Activated T-cell treated with anti-CD3 and anti-CD28 coated beads, Interleukin-2, amount 50 U/mL, for 24 hours (primary cell): Measurements from ENCODE around the gene ATP9B.

Source experiments
- DNase-seq: peaks from one replicate; pipeline ENCODE4 v3.0.0-alpha.2; 2020
- H3K27ac Mint-ChIP-seq: 2 replicates; pipeline ENCODE4 v1.8.0; 2020; ENCODE audit warnings: mild to moderate bottlenecking, mixed read lengths
- H3K27me3 Mint-ChIP-seq: 2 replicates; pipeline ENCODE4 v1.8.0; 2020; ENCODE audit warnings: mixed read lengths
- H3K36me3 Mint-ChIP-seq: 2 replicates; pipeline ENCODE4 v1.8.0; 2020; ENCODE audit warnings: low read depth, mixed read lengths
- H3K4me1 Mint-ChIP-seq: 2 replicates; pipeline ENCODE4 v1.8.0; 2020; ENCODE audit warnings: low read depth, mixed read lengths
- H3K4me3 Mint-ChIP-seq: 2 replicates; pipeline ENCODE4 v1.8.0; 2020; ENCODE audit warnings: mild to moderate bottlenecking, moderate library complexity, mixed read lengths
- H3K9me3 Mint-ChIP-seq: 2 replicates; pipeline ENCODE4 v1.8.0; 2020; ENCODE audit warnings: mixed read lengths

ATP9B gene

DNA sequence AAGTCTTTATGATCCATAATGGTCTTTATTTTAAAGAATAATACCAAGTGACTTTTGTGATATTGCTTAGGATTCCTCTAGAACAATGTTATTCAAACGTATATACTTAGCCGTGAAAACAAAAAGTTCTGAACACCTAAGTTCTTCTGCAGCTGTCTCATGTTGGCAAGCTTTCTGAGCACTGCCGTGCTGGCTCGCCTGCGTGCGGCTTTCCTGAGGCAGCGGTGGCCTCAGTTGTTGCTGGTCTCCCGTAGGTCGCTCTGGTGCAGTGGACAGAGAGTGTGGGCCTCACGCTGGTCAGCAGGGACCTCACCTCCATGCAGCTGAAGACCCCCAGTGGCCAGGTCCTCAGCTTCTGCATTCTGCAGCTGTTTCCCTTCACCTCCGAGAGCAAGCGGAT is 259.7 kb downstream of the ATP9B start:
- Mint-ChIP-seq H3K27me3 (no peaks in the 10 kb centered on the region), H3K9me3 (peaks cover 3% of the 10 kb centered on the region), H3K27ac (no peak overlapping the region), H3K36me3 (peaks cover 65% of the 10 kb centered on the region), H3K4me3 (no peak overlapping the region), H3K4me1 (peaks cover 8% of the 10 kb centered on the region)
- no peak for DNase-seq

- DNase-seq: no peak
- H3K4me1 Mint-ChIP-seq: peaks cover 8% of the 10 kb centered on the region
- H3K36me3 Mint-ChIP-seq: peaks cover 65% of the 10 kb centered on the region
- H3K9me3 Mint-ChIP-seq: peaks cover 3% of the 10 kb centered on the region
- H3K4me3 Mint-ChIP-seq: no peak overlapping the region
- no peak overlapping the region for H3K27ac Mint-ChIP-seq
- H3K27me3 Mint-ChIP-seq: no peaks in the 10 kb centered on the region
These were observed 260.6 kb downstream of the ATP9B start for GRCh38 chr18:79329786-79330185.

- Mint-ChIP-seq H3K36me3 (peaks cover 73% of the 10 kb centered on the region), H3K27me3 (no peaks in the 10 kb centered on the region), H3K4me3 (no peak overlapping the region)
These were observed 263.5 kb downstream of the ATP9B start for GRCh38 chr18:79332646-79333045.

DNA sequence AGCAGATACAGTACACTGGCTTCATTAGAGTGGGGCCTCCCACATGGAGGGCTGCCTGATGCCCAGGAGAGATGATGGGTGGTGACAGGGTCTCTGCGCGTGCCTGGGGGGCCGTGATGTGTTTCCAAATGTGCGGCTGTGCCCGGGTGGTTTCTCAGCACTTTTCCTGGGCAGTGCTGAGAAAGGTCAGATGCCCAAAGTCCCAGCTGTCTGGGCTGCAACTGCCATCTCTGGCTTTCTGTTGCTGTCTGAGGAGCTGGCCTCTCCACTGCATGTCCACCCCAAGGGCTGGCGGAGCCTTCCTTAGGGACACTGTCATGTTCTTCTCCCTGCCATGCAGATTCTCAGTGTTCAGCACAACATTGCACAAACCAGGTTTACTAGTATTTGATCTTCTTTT is 263.9 kb downstream of the ATP9B start:
- peaks cover 76% of the 10 kb centered on the region for H3K36me3 Mint-ChIP-seq
- H3K4me1 Mint-ChIP-seq: no peaks in the 10 kb centered on the region
- H3K27me3 Mint-ChIP-seq: no peaks in the 10 kb centered on the region
- no peak overlapping the region for H3K27ac Mint-ChIP-seq
- H3K9me3 Mint-ChIP-seq: no peaks in the 10 kb centered on the region
- no peak overlapping the region for H3K4me3 Mint-ChIP-seq
- no peak for DNase-seq

More at GRCh38 chr18:79332646-79333045, 263.5 kb downstream of the ATP9B start:
- DNase-seq: no peak
- no peaks in the 10 kb centered on the region for H3K9me3 Mint-ChIP-seq
- H3K4me1 Mint-ChIP-seq: no peaks in the 10 kb centered on the region
- no peak overlapping the region for H3K27ac Mint-ChIP-seq

DNA sequence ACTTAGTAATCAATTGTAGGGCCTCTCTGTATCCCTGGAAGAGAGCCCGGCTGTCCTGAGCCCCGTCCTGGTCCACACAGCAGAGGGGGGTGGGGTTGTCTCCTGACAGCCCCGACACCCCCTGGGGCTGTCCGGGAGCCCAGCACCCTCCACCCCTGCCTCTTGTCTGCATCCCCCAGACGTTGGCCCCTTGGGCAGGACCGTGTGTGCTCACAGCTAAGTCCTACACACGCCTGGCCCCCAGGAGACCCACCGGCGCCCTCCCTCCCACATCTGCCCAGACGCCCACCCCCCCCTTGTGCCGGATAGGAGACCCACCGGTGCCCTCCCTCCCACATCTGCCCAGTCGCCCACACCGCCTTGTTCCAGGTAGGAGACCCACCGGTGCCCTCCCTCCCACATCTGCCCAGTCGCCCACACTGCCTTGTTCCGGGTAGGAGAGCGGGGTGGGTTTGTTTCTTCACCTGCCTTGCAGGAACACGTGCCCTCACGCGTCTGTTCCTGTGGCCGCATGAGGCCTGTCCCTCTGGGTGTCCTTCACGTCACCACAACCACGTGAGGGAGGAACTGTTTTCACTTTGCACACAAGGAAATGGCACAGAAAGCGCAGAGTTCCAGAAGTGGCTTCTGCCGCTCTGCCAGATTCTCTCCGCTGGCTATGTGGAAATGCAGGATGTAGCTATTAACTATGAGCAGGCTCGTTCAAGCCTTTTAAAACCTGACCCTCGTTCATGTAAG is 265.5 kb downstream of the ATP9B start:
- H3K27ac Mint-ChIP-seq: no peak overlapping the region
- H3K36me3 Mint-ChIP-seq: peaks cover 85% of the 10 kb centered on the region
- no peak overlapping the region for H3K4me3 Mint-ChIP-seq
- peaks cover 11% of the 10 kb centered on the region for H3K9me3 Mint-ChIP-seq
- DNase-seq: no peak
- H3K4me1 Mint-ChIP-seq: no peaks in the 10 kb centered on the region
- H3K27me3 Mint-ChIP-seq: no peaks in the 10 kb centered on the region

DNA sequence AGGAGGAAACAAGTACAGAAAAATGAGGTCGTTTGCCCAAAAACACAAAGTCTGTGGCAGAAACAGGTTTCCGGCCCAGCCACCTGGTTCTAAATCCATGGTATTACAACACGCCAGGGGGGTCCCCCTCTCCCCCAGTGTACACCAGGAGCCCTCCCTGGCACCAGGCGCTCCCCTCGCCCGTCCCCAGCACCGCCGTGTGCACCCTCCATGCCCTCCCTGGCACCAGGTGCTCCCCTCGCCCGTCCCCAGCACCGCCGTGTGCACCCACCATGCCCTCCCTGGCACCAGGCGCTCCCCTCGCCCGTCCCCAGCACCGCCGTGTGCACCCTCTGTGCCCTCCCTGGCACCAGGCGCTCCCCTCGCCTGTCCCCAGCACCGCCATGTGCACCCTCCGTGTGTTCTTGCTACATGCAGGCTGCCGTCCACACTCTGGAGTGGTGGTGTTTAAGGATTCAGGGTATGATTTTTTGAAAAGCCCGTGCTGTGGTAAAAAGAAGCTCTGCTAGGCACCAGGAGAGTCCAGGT is 266.7 kb downstream of the ATP9B start:
- H3K4me3 Mint-ChIP-seq: no peak overlapping the region
- peaks cover 82% of the 10 kb centered on the region for H3K36me3 Mint-ChIP-seq
- DNase-seq: no peak

DNA sequence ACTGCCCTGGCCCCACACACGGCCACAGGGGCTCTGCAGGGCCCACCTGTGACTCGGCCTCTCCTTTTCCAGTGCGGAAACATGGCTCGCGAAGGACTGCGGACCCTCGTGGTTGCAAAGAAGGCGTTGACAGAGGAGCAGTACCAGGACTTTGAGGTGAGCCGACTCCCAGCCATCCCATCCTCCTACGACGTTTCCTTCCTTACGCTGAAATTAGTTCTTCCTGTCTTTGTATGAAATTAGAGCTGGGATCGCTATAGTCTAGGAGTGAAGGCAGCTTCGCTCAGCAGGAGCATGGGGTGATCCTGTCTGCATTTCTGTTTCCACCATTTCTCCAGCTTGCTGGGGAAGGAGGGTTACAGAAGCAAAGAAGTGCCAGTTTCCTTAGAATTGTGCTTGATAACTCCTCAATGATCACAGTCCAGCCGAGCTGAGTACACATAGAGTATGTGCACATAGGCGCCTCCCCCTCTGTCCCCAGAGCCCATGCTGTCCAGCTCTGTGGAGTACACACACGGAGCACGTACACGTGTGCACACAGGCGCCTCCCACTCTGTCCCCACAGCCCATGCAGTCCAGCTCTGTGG is 267.5 kb downstream of the ATP9B start:
- DNase-seq: no peak
- H3K9me3 Mint-ChIP-seq: peaks cover 11% of the 10 kb centered on the region
- no peak overlapping the region for H3K4me3 Mint-ChIP-seq
- no peaks in the 10 kb centered on the region for H3K4me1 Mint-ChIP-seq
- H3K36me3 Mint-ChIP-seq: peaks cover 76% of the 10 kb centered on the region
- H3K27me3 Mint-ChIP-seq: no peaks in the 10 kb centered on the region
- no peak overlapping the region for H3K27ac Mint-ChIP-seq

More for the DNA sequence above, 266.7 kb downstream of the ATP9B start:
- Mint-ChIP-seq H3K27me3 (no peaks in the 10 kb centered on the region), H3K4me1 (no peaks in the 10 kb centered on the region), H3K9me3 (peaks cover 11% of the 10 kb centered on the region), H3K27ac (no peak overlapping the region)

- no peak for DNase-seq
- H3K4me3 Mint-ChIP-seq: no peak overlapping the region
- peaks cover 77% of the 10 kb centered on the region for H3K36me3 Mint-ChIP-seq
- no peak overlapping the region for H3K27ac Mint-ChIP-seq
- H3K9me3 Mint-ChIP-seq: peaks cover 11% of the 10 kb centered on the region
- H3K27me3 Mint-ChIP-seq: no peaks in the 10 kb centered on the region
- H3K4me1 Mint-ChIP-seq: no peaks in the 10 kb centered on the region
These were observed 268.0 kb downstream of the ATP9B start for GRCh38 chr18:79337184-79337583.

DNA sequence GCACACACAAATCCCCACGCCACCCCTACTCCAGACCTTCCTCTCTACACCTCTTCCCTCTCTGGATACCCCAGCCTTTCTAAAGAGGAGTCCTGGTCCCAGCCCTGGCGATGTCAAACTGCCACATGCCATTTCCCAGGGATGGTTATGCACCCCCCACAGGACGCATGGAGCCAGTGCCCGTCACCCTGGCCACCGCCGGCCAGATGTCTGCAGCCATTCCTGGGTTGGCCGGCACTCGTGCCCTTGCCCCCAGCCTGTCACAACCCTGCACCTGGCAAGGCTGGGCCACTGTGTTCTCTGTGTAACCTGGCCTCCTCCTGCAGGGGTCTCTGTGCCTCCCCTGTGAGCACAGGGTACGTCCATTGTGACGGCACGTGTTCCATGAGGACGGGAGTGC is 268.4 kb downstream of the ATP9B start:
- Mint-ChIP-seq H3K4me1 (no peaks in the 10 kb centered on the region), H3K36me3 (peaks cover 74% of the 10 kb centered on the region), H3K27me3 (no peaks in the 10 kb centered on the region), H3K4me3 (no peak overlapping the region), H3K27ac (no peak overlapping the region), H3K9me3 (peaks cover 11% of the 10 kb centered on the region)
- no peak for DNase-seq

- H3K4me1 Mint-ChIP-seq: no peaks in the 10 kb centered on the region
- DNase-seq: no peak
- H3K36me3 Mint-ChIP-seq: peaks cover 74% of the 10 kb centered on the region
- H3K9me3 Mint-ChIP-seq: peaks cover 11% of the 10 kb centered on the region
- no peak overlapping the region for H3K4me3 Mint-ChIP-seq
- H3K27me3 Mint-ChIP-seq: no peaks in the 10 kb centered on the region
- H3K27ac Mint-ChIP-seq: no peak overlapping the region
These were observed 270.1 kb downstream of the ATP9B start for GRCh38 chr18:79339094-79339908.

DNA sequence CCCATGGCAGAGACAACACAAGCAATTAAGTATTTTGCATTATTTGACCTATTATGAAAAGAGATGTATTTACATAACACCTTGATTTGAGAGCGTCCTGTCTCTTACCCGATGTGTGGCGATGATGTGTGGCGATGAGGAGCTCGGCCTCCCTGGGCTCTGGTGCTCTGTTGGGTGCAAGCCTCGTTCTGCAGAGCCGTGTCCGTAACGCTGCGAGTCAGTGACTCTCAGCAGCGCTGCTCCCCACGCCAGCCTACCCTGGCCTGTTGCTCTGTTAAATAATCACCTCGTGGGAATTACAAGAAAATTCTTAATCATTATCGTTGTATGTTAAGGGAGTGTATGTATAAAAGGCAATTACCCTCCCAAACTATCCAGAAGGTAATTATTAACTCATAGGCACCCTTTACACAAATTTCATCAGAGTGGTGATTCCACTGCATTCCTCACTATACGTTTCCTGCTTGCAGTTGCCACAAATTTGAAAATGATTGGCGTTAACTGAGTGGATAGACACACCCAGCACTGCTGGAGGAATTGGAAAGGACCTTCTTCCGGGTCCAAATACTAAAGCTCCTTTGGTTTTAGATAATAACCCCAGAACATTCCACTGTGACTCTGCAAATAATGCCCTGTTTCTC is 274.5 kb downstream of the ATP9B start:
- Mint-ChIP-seq H3K9me3 (peaks cover 9% of the 10 kb centered on the region), H3K27ac (no peak overlapping the region), H3K36me3 (peaks cover 79% of the 10 kb centered on the region), H3K27me3 (no peaks in the 10 kb centered on the region), H3K4me3 (no peak overlapping the region), H3K4me1 (no peaks in the 10 kb centered on the region)
- DNase-seq: no peak

- no peaks in the 10 kb centered on the region for H3K4me1 Mint-ChIP-seq
- H3K4me3 Mint-ChIP-seq: no peak overlapping the region
- DNase-seq: no peak
- H3K27me3 Mint-ChIP-seq: no peaks in the 10 kb centered on the region
- H3K36me3 Mint-ChIP-seq: peaks cover 79% of the 10 kb centered on the region
- H3K27ac Mint-ChIP-seq: no peak overlapping the region
- peaks cover 4% of the 10 kb centered on the region for H3K9me3 Mint-ChIP-seq
These were observed 275.0 kb downstream of the ATP9B start for GRCh38 chr18:79344208-79344581.

GRCh38 chr18:79345366-79345765 is 276.2 kb downstream of the ATP9B start:
- no peak overlapping the region for H3K27ac Mint-ChIP-seq
- peaks cover 83% of the 10 kb centered on the region for H3K36me3 Mint-ChIP-seq
- DNase-seq: no peak
- H3K4me3 Mint-ChIP-seq: no peak overlapping the region
- no peaks in the 10 kb centered on the region for H3K27me3 Mint-ChIP-seq
- no peaks in the 10 kb centered on the region for H3K4me1 Mint-ChIP-seq
- H3K9me3 Mint-ChIP-seq: no peaks in the 10 kb centered on the region

- Mint-ChIP-seq H3K27ac (peak overlapping the region; percentile 18), H3K27me3 (no peaks in the 10 kb centered on the region), H3K36me3 (peaks cover 86% of the 10 kb centered on the region), H3K4me3 (no peak overlapping the region), H3K4me1 (no peaks in the 10 kb centered on the region), H3K9me3 (no peaks in the 10 kb centered on the region)
- DNase-seq: no peak
These were observed 276.8 kb downstream of the ATP9B start for GRCh38 chr18:79345981-79346380.
